HG03060 (cell line): ENCODE data around the gene UBE2H.
"Not testable (repeated sequence)": the region's sequence is repeated elsewhere in the genome, so short reads cannot be mapped to it uniquely, and the experiment has no call there.

Experiments used
- ATAC-seq: cut with Tn5 transposase; IDR thresholded peaks from one replicate; pipeline ENCODE4 v1.9.1; 2021; ENCODE audit warnings: low read depth, moderate number of reproducible peaks; ENCODE audit not compliant: unreplicated experiment

UBE2H gene

DNA sequence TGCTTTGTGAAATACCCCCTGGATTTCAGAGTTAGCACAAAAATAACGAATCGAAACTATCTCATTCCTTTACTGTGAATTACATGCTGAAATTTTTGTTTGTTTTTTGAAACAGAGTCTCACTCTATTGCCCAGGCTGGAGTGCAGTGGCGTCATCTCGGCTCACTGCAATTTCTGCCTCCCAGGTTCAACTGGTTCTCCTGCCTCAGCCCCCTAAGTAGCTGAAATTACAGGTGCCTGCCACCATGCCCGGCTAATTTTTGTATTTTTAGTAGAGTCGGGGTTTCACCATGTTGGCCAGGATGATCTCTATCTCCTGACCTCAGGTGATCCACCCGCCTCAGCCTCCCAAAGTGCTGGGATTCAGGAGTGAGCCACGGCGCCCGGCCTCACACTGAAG, 125.9 kb downstream of the UBE2H start:
- not testable (repeated sequence) for ATAC-seq

DNA sequence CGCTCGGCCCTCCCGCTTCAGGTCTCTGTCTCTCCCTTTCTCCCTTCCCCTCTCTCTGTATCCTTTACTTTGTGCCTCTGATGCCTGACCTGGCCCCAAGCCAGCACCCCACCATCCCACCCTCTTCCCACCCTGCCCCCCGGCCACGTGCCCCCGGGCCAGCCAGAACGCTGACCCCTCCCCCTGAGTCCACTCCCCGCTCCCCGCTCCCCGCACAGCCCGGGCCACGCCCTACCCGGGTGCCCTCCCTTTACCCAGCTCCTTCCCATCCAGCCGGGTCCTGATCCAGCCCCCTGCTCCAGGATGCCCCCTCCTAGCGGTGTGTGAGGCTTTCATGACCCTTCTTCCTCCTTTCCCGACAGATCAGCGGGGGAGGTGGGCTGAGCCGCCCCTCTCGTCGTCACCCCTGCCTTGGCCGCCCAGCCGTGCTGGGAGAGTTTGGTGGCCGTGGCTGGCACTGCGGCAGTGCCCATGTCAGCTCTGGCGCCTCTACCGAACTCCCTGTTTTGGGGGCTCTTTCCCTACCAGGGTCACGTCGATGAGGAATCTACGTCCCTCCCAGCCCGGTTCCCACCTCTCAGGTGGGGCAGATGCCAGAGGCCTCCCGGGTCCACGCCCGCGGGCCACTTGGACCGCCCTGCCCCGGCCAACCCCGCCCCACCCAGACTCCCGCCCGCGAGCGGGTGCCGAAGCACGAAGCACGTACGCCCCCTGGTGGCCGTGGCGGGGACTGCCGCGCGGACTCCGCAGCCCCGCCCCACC, 127.4 kb downstream of the UBE2H start:
- no peak for ATAC-seq

DNA sequence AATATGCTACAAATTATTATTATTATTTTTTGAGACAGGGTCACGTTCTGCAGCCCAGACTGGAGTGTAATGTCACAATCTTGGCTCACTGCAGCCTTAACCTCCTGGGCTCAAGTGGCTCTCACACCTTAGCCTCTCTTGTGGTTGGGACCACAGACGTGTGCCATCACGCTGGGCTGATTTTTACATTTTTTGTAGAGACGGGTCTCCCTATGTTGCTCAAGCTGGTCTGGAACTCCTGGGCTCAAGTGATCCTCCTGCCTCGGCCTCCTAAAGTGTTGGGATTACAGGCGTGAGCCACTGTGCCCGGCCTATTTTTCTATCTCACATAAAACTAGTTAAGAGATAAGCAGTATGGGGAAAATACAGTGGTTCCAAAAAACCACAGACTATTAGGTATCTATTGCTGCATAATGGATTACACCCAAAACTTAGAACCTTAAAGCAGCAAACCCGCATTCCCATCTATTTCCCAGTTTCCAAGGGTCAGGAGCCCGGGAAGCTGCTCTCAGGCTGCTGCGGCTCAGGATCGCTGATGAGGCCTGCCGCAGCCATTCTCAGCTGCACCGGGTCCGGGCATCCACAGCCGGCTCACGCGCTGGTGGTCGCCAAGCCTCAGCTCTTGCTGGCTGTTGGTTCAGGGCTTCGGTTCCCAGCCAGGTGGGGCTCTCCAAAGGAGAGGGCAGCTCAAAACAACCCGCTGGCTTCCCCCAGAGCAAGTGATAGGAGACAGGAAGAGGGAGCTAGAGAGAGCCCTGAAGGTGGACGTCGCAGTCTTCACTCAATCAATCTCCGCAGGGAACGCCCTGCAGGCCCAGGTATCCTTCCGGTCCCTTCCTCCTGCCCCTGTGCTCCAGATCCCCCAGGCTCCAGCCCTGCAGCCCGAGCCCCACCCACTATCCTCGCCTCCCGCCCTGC, 128.2 kb downstream of the UBE2H start:
- ATAC-seq = no peak

DNA sequence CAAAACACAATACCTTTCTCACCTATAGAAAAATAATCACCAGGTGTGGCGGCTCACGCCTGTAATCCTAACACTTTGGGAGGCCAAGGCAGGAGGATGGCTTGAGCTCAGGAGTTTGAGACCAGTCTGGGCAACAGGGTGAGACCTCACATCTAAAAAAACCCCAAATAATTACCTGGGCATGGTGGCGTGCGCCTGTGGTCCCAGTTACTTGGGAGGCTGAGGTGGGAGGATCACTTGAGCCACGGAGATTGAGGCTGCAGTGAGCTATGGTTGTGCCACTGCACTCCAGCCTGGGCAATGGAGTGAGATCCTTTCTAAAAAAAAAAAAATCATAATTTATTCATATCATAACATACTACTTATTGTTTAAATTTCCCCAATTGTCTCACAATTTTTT, 129.6 kb downstream of the UBE2H start:
- ATAC-seq = not testable (repeated sequence)

DNA sequence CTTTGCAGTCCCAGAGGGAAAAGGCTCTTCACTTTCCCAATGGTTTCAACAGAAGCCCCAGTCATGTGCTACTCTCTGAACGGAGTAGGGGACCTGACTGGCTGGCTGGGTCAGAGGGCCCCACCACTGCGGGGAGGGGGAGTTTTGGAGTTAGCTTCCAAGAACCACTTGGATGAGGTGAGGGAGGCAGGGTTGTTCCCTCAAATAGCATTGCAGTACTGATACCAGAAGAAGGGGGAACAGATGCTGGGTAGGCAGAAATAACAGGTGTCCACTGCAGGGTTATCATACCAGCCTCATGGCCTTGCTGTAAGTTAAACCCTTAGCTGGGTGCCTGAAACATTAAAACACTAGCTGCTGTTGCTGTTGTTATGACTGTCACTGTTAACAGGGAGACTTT, 131.3 kb downstream of the UBE2H start:
- ATAC-seq = no peak

DNA sequence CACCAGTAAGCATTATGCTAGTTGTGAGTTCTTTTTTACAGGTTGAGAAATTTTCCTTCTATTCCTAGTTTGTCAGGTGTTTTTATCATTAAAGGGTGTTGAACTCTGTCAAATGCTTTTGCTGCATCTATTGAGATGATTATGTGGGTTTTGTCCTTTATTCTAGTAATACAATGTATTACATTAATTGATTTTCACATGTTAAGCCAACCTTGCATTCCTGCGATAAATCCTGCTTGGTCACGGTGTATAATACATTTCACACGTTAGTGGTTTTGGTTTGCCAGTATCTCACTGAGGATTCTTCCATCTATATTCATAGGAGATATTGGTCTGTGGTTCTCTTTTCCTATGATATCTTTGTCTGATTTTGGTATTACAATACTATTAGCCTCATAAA, 136.0 kb downstream of the UBE2H start:
- no peak for ATAC-seq

DNA sequence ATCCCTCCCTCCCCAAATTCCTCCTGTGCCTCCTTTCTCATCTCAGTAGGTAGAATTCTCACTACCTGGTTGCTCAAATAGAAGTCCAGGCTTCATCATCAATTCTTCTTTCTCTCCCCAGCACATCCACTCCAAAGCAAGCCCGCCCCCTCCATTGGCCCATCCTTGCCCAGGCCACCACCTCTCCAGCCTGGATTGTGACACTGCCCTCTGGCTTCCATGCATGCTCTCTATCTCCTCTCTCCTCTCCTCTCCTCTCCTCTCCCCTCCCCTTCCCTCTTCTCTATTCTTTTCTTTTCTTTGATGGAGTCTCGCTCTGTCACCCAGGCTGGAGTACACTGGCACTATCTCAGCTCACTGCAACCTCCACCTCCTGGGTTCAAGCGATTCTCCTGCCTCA, 144.9 kb downstream of the UBE2H start:
- ATAC-seq = no peak

DNA sequence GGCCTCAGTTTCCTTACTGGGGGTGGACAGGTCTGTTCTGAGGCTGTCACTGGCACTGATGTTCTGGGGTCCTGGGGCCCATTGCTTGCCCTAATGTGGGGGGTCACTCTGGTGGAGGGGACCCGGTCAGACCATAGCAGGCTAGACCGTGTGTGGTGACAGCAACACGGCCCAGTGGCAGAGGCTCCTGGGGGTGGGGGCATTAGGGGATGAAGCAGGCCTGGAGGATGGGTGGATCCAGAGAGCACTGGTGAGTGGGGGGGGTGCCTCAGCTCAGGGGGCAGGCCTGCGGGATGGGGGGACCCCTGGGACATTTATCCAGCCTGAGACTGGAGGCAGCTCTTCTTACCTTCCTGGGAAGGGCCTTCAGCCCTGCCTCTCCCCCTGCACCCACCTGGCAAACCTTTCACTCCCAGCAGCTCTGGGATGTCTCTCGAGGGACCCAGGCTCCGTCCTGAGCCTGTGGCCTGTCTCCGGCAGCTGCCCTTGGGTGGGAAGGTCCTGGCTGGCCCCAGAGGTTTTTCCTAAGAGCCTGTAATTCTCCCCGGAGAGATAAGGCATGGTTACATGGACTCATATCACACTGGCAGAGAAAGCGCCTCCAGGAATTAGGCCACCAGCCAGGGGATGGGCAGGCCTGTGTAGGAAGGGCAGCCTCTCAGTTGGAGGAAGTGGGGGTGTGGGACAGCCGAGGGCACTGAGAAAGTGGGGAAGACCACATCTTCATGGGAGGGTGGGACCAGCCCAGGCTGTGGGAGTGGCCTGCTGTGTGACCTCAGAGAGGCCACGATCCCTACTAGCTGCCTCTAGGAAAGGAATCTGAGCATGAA, 147.7 kb downstream of the UBE2H start:
- ATAC-seq = no peak

DNA sequence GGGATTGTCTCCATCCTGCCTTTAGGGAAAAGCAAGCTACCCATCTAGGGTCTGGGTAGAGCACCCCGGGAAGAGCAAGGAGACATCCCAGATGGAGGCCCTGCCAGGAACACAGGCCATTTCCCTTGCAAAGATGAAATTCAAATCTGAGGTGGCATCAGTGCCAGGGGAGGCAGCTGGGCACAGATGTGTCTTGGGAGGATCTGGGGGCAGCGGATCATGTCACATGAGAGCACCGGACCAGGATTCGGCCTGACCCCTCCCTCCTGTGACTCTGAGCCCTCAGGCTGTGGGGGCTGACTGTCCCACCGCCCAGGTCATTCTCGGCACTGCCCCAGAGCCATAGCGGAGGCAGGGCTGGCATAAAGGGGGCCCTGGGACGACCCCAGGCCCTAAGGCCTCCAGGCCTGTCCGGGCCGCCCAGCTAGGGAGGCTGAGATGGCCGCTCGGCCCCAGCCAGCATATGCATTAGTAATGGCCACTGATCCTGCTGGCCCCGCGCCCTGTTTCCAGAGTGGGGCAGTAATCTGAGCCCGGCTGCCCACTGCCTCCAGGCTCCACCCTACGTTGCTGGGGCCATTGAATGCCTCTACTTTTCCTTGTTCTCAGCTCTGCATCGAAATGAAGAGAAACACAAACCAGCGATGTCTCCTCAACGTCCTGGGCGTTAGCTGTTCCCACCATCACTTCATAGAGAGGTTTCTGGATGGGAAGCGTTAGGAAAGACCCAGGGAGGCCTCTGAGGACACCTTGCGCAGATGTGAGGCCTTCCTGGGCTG, 148.5 kb downstream of the UBE2H start:
- no peak for ATAC-seq

DNA sequence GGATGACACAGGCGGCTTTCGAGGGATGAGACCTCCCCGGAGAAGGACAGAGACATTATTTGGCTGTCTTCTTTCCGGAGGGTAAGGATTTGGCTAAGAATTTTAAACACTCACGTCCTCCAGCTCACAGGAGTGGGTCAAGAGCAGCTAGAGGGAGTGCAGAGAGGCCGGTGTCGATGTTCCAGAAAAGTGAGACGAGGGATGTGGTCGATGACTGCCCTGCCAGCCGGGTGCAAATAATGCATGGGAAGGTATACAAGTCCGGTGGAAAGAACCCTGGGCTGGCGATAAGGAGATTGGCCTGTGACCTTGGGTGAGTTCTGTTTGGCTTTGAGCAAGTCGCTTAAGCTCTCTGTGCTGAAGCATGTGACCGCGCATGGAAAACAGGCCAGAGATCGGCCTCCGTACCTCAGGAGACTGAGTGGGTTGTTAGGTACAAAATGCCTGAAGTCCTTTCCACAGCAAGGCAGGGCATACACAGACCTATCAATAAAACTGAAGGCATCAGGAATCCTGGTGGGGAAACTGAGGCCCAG, 149.1 kb downstream of the UBE2H start:
- no peak for ATAC-seq

DNA sequence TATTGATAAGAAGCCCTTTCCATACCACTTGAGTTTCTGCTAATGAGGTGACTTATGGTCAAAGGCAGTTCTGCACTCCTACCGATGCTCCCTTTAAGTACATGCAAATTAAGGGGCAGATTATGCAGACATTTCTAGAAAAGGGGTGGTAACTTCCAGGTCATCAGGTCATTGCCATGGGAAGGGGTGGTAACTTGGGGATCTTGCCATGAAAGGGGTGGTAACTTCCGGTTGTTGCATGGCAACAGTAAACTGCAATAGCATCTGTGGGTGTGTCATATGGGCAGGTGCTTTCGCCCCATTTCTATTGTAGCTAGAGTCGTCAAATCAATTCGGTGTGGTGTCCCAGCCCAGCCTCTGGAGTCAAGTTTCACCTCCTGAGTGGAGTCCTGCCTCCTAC, 150.9 kb downstream of the UBE2H start:
- ATAC-seq = no peak

DNA sequence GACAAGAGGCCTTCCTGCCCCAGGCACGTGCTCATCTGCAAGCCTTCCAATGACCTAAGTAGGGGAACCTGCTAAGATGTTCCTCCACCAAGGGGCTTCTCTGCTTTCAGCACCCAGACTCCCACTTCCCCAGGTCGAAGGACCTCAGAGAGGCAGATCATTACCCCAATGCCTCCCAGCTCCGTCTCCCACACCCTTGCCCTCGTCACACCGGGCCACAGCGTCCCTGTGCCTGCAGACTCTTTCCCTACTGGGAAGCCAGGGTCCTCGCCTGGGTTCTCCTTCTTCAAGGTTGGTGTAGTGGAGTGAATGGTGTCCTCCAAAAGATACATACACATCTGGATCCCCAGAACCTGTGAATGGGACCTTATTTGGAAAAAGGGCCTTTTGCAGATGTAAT, 151.9 kb downstream of the UBE2H start:
- no peak for ATAC-seq

DNA sequence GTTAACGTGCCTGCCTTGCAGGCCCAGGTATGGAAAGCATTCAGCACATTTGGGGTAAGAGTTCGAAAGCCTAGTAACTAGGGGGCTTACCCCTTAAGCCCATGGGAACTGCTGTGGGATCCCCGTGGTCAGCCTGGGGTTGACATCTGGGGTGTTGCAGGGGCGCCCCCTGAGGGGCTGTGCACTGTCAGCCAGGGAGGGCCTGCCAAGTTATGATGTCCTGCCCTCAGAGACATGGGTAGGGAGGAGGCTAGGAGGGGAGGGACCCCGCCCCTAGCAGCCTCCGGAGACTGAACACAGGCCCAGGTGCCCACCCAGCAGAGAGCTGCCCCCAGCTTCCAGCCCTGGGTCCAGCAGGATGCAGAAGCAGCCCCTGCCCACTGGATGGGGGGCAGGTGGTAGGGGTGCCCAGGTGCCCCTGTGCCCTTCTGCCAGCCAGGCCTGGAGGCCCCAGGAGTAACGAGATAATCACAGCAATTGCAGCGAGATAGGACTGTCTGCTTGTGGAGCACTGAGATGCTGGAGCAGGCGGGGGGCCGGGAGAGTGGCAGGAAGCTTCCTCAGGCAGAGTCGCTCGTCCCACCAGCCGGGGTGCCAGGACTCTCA, 153.3 kb downstream of the UBE2H start:
- no peak for ATAC-seq

DNA sequence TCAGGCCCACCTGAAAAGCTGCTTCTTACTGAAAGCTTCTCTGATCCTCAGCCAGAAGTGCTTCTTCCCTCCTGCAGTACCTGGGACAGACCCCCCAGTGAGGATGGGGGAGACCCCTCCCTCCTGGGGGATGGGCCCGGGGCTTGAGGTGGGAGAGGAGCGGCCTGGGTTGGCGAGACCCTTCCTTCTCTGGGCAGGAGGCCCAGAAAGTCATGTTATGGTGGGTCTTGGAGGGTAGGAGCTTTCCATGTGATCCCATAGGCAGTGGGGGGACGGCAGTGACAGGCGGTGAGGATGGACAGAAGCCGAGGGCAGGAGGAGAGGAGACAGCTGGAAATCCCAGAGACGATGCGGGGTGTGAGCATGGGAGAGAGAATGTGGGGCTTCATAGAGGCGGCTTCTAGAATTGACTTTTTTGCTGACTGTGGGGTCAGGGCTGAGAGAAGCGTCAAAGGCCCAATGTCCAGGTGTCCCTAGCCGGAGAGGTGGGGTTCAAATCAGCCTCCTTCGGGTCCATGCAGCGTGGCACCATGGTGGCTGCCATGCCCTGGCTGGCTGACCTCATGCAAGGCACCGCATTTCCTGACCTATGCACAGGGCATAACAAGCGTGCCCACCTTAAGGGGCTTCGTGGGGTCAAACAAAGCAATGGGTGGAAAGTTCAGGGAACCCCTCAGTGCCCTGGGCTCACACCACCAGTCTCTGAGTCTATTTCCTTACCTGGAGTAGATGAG, 154.0 kb downstream of the UBE2H start:
- no peak for ATAC-seq

DNA sequence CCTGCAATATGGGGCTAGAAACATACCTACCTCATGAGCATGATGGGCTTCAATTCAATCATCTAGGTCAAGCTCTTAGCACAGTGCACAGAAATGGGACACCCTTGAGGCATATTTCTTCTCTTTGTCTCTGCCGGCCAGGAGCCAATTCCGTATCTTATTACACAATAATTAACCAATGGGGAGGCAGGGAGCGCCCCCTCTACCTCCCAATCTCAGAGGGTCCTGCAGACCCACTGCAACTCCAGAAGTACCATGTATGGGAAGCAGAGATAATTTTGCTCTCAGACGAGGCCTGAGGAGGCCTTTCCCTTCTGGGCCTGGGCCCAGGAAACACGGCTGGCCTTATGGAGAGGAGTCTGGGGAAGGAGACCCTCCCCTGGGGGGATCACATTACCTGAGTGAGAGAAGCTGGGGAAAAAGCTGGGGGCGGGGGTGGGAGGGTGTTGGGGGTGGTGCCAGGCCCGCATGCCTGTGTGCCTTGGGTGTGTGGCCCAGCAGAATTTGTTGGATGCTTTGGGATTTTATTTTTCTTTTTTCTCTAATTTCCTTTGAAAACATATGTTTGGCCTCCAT, 155.5 kb downstream of the UBE2H start:
- ATAC-seq = no peak

DNA sequence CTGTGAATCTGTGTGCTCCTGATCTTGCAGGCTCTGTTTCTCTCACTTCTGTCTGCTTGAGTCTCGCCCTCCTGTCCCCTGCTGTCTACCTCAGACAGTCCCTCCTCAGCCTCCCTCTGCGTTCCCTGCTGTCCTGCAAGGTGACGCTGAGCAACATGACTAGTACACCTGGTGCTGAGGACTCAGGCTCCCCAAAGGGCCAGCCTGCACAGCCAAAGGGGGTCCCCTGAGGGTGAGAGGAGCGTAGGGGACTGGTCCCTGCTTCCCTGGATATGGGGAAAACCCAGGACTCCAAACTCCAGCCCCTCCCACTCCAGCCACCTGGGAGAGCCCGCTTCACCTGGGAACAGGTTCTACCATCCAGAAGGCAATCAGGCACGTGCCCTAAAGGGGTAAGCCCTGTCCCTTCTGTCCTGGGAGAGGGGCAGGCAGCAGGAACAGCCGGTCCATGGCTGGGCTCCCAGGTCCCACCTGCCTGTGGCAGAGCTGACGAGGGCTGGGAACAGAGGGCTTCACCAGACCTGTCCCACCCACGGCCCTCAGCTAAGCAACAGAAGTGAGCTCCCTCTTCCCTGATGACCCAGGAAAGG, 156.5 kb downstream of the UBE2H start:
- ATAC-seq = no peak

DNA sequence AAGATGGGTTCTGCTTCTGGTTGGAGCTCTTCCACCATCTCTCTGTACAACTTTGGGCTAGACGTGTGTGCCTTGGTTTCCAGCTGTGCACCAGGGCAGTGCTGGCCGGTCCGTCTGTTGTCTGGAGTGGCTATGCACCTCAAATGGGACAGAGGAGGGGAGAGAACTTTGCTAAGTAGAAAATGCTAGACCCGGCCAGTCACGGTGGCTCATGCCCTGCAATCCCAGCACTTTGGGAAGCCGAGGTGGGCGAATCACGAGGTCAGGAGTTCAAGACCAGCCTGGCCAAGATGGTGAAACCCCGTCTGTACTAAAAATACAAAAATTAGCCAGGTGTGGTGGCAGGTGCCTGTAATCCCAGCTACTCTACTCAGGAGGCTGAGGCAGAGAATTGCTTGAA, 158.3 kb downstream of the UBE2H start:
- ATAC-seq = not testable (repeated sequence)
